Measurements from ENCODE around the gene CENPW.

Gene CENPW

DNA sequence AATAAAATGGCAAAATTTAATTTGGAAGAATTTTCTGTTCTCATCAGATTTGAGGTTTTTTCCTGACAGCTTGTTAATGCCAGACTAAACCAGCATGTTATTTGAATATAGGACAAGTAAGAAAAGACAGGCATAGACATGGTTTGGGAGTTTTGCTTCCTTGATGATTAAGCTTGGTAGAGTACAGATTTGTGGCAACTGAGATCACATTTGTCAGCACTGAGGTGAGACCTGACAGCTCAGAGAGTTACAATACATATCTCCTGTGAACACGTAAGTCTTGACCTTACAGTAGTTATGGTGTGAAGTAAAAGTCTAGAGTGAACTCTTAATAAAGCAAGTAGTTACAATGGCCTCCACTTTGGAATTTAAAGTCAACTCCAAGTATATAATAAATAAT is 34.5 kb downstream of the CENPW start:
- no peak for DNase-seq

DNA sequence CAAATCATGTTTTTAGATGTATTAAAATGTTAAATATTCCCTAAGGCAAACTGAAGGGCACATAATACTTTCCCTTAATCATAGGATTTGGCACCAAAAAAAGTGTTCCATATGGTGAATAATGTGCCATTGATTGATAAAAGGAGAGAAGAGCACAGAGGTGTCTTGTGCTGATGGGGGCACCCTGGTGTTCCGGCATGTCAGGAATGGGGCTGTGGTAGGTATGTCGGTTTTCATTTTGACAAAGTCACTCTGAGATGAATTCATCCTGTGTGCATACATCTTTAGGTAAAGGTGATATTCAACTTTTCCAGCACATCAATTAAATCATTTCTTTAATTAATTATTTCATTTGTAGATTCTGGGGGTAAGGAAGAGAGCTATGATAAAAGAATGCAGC is 36.8 kb downstream of the CENPW start:
- no peak for DNase-seq

DNA sequence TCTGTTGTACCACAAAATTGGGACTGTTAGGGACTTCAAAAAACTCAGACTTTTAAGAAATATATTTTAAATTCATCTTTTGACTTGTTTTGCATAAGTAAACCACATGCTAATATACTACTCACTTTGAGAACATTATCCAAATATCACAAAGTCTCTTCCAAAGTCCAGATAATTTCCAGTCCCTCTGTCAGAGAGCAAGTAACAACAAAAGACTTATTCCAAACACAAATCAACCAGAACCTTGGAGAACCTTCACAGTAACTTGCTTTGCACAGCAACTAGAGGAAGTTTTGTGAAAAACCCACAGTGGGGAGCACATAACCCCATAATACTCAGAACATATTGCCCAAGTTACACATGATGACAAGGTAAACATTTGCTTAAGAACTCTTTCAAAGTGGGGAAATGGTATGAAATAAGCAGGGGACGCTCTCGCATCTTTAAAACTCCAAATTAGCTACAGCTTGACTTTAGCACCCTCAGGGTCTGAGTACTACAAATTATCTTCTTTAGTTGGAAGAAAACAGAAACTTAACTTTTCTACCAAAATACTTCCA is 37.8 kb downstream of the CENPW start:
- no peak for DNase-seq

DNA sequence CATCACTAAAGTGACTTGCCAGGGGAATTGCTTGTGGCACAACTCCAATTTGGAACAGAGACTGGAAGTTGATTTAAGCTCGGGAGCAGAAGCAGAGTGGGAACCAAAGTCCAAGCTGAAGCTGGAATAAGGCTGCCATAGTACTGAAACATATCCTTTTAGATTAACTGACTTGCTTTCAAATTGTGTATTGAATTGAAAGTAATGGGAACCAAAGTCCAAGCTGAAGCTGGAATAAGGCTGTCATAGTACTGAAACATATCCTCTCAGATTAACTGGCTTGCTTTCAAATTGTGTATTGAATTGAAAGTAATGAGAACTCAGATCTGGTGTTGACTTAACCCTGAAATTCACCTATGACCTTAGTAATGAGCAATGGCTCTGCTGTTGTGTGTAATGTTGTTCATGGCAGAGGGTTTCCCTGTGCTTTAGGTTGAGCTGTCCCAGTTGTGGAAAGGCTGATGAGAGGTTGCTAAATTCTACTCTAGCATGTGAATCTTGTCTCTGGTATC is 40.2 kb downstream of the CENPW start:
- no peak for DNase-seq

DNA sequence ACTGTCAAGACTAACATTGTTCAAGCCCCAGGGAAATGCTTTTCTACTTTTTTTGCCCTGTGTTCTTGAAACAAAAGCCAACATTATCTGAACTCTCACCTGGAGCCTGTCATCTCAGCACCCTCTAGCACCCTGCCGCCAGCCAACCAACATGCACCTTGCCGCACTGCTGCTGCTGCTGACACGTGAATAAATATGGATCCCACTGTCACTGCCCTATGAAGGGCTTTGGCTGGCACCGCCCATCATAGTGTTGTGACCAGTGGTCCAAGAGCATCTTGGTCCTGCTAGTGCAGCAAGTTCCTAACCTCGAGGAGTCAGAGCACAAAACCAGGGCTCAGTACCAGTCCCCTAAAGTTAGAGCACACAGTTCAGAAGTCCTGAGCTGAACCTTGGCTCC is 41.6 kb downstream of the CENPW start:
- no peak for DNase-seq

DNA sequence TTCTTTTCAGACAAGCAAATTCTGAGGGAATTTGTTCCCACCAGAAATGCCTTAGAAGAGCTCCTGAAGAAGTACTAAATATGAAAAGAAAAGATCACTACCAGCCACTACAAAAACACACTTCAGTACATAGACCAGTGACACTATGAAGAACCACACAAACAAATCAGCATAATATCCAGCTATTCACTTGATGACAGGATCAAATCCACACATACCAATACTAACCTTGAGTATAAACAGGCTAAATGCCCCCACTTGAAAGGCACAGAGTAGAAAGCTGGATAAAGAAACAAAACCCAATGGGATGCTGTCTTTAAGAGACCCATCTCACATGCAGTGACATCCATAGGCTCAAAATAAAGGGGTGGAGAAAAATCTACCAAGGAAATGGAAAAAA is 43.3 kb downstream of the CENPW start:
- no peak for DNase-seq

DNA sequence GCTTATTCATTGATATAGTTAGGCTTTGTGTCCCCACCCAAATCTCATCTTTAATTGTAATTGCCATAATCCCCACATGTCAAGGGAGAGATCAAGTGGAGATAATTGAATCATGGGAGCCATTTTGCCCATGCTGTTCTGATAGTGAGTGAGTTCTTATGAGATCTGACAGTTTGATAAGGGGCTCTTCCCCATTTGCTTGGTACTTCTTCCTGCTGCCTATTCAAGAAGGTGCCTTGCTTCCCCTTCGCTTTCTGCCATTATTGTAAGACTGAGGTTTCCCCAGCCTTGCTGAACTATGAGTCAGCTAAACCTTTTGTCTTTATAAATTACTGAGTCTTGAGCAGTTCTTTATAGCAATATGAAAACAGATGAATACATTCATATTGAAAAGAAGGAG is 45.6 kb downstream of the CENPW start:
- no peak for DNase-seq

DNA sequence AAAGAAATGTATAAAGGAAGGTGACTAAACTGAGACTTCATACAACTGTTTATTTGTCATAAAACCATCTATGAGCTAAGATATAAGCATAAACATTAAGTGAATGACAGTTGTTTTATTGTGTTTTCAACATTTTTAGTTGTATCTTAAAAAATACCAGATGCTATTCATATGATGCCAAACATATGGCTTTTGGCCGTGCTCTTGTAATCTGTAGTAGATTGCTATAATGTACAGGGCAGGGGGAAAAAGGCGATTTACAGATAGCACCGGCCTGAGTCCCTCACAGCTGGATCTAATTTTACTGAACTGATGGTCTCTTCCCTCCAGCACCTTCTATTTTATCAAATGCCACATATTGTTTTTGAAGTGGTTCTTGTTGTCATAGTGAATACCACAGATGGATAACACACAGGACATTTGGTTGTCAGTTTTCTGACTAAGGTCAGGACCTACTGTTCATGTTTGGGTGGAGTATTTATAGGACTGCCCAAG is 48.2 kb downstream of the CENPW start:
- DNase-seq: no peak

DNA sequence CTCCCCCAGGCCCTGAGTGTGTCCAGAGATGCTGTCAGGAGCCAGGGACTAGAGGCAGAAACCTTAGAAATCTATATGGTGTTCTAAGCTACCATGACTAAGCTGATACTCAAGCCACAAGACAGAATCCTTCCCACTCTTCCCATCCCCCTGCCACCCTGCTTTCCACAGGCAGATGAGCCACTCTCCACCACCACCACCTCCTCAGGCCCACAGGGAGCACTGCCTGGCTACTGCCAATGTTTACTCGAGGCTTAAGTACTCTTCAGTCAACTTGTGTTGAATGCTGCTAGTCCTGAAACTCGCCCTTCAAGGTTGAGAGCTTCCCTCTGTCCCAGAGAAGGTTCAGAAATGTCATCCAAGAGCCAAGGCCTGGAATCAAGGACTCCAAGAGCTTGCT is 56.2 kb downstream of the CENPW start:
- no peak for DNase-seq
